Measurements from ENCODE around the gene CSRP1. TPM values are rescaled to one million over a fixed set of nuclear protein-coding genes. Genes with fewer than 3 reads are reported as not detected.
"Not testable (repeated sequence)": the region's sequence is repeated elsewhere in the genome, so short reads cannot be mapped to it uniquely, and the experiment has no call there.

Gene CSRP1
- total and polyA plus RNA-seq, 2 of the 13 experiments (the other 11 are each of a cell fraction or from before 2014, with no cell fraction given), result 17.7 to 68.9 TPM

DNA sequence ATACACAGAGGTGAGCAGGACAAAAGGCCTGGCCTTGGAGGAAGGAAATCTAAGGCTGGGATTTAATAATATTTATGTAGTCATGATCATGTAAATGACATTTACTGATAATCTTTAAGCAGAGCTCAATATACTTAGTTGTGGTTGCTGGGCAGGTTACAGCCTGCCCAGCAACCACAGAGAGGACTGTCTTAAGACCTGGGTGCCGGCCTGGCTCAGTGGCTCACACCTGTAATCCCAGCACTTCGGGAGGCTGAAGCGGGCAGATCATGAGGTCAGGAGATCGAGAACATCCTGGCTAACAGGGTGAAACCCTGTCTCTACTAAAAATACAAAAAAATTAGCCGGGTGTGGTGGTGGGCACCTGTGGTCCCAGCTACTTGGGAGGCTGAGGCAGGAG, 42.6 kb upstream of the CSRP1 start:
- H3K27ac ChIP-seq (ENCODE audit: extremely low read length, insufficient read depth, low read length); CTCF ChIA-PET (ENCODE audit: low intra/inter-chr PET ratio, low total read pairs); ATAC-seq; H3K4me1 ChIP-seq (ENCODE audit: insufficient read depth, low read length); in situ Hi-C loops (cut with HindIII; ENCODE audit: extremely low pct_ligation_motif_present, low pct_unique_long_range_greater_than_20kb); H3K4me2 ChIP-seq (ENCODE audit: low read depth, low read length); H3K36me3 ChIP-seq (replicated peaks in 1 of 2; ENCODE audit: control insufficient read depth in 1 of 2, insufficient read depth in 2 of 2, low read length in 2 of 2); H3K79me2 ChIP-seq (ENCODE audit: insufficient read depth, low read length); H4K20me1 ChIP-seq (ENCODE audit: insufficient read depth, low read length); DNase-seq (ENCODE audit: low spot score); H3K9ac ChIP-seq (ENCODE audit: insufficient read depth, low read depth, low read length); H2AFZ ChIP-seq (ENCODE audit: low read length); intact Hi-C loops (cut with micrococcal nuclease; ENCODE audit: unreplicated experiment); POLR2A ChIA-PET; H3K9me3 ChIP-seq (ENCODE audit: low read length); BruUV-seq (replicated peaks); H3K4me3 ChIP-seq (replicated peaks in 1 of 3; ENCODE audit: insufficient read depth in 1 of 3, low read depth in 2 of 3, low read length in 3 of 3); FAIRE-seq: not testable (repeated sequence)
- 9% methylated on average over 5 of the region's 5 CpGs for WGBS (ENCODE audit: low lambda C conversion rate)
- peaks cover 0 to 17% of the 10 kb centered on the region in 2 experiments; a peak in 3 of 5 replicates for H3K27me3 ChIP-seq (ENCODE audit: control insufficient read depth in 1 of 2, insufficient read depth in 2 of 2, low read length in 2 of 2)

- in situ Hi-C loops (cut with HindIII; ENCODE audit: extremely low pct_ligation_motif_present, low pct_unique_long_range_greater_than_20kb) (no loop called here), intact Hi-C loops (cut with micrococcal nuclease; ENCODE audit: unreplicated experiment) (no loop called here)
- Histone ChIP-seq H3K4me1 (ENCODE audit: insufficient read depth, low read length) (no peaks in the 10 kb centered on the region), H3K9me3 (ENCODE audit: low read length) (no peaks in the 10 kb centered on the region), H3K27ac (ENCODE audit: extremely low read length, insufficient read depth, low read length) (no peak overlapping the region), H3K4me3 (replicated peaks in 1 of 3; ENCODE audit: insufficient read depth in 1 of 3, low read depth in 2 of 3, low read length in 3 of 3) (no peak overlapping the region), H3K9ac (ENCODE audit: insufficient read depth, low read depth, low read length) (no peak overlapping the region), H3K79me2 (ENCODE audit: insufficient read depth, low read length) (no peaks in the 10 kb centered on the region), H2AFZ (ENCODE audit: low read length) (no peak overlapping the region), H3K4me2 (ENCODE audit: low read depth, low read length) (no peak overlapping the region), H3K36me3 (replicated peaks in 1 of 2; ENCODE audit: control insufficient read depth in 1 of 2, insufficient read depth in 2 of 2, low read length in 2 of 2) (no peaks in the 10 kb centered on the region), H3K27me3 (ENCODE audit: control insufficient read depth in 1 of 2, insufficient read depth in 2 of 2, low read length in 2 of 2) (peaks cover 0 to 21% of the 10 kb centered on the region in 2 experiments; a peak in 2 of 5 replicates), H4K20me1 (ENCODE audit: insufficient read depth, low read length) (no peaks in the 10 kb centered on the region)
- ATAC-seq, result peak; percentile 91
- ChIA-PET POLR2A (no interaction called here), CTCF (ENCODE audit: low intra/inter-chr PET ratio, low total read pairs) (no interaction called here)
- no TSS peak for BruUV-seq (replicated peaks)
- 6% methylated on average over 4 of the region's 9 CpGs for WGBS (ENCODE audit: low lambda C conversion rate)
- no peak for TF ChIP-seq YY1 (IDR thresholded peaks at IDR 0.05; ENCODE audit: insufficient read depth, insufficient replicate concordance, low read depth, low read length)
- TF ChIP-seq MED13 (CRISPR knock-in tag; IDR thresholded peaks at IDR 0.05), result no peak
- peak; percentile 4; the same call in 1 of the 2 replicates for TF ChIP-seq STAG1 (CRISPR knock-in tag; IDR thresholded peaks at IDR 0.05)
- no peak for TF ChIP-seq ZNF225 (CRISPR knock-in tag; IDR thresholded peaks at IDR 0.05)
- no peak for DNase-seq (ENCODE audit: low spot score)
- FAIRE-seq, result no peak
These were observed 39.0 kb upstream of the CSRP1 start for GRCh38 chr1:201545851-201546492.
